GM18873 (cell line): Measurements from ENCODE around the gene KMT2E.
"Not testable (repeated sequence)": the region's sequence is repeated elsewhere in the genome, so short reads cannot be mapped to it uniquely, and the experiment has no call there.

Experiments used
- ATAC-seq: cut with Tn5 transposase; IDR thresholded peaks from one replicate; pipeline ENCODE4 v1.9.1; 2021; ENCODE audit warnings: mild to moderate bottlenecking, moderate library complexity, moderate number of reproducible peaks; ENCODE audit not compliant: unreplicated experiment, low FRiP score

KMT2E gene, protein sequence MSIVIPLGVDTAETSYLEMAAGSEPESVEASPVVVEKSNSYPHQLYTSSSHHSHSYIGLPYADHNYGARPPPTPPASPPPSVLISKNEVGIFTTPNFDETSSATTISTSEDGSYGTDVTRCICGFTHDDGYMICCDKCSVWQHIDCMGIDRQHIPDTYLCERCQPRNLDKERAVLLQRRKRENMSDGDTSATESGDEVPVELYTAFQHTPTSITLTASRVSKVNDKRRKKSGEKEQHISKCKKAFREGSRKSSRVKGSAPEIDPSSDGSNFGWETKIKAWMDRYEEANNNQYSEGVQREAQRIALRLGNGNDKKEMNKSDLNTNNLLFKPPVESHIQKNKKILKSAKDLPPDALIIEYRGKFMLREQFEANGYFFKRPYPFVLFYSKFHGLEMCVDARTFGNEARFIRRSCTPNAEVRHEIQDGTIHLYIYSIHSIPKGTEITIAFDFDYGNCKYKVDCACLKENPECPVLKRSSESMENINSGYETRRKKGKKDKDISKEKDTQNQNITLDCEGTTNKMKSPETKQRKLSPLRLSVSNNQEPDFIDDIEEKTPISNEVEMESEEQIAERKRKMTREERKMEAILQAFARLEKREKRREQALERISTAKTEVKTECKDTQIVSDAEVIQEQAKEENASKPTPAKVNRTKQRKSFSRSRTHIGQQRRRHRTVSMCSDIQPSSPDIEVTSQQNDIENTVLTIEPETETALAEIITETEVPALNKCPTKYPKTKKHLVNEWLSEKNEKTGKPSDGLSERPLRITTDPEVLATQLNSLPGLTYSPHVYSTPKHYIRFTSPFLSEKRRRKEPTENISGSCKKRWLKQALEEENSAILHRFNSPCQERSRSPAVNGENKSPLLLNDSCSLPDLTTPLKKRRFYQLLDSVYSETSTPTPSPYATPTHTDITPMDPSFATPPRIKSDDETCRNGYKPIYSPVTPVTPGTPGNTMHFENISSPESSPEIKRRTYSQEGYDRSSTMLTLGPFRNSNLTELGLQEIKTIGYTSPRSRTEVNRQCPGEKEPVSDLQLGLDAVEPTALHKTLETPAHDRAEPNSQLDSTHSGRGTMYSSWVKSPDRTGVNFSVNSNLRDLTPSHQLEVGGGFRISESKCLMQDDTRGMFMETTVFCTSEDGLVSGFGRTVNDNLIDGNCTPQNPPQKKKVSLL (N-terminal part only)

DNA sequence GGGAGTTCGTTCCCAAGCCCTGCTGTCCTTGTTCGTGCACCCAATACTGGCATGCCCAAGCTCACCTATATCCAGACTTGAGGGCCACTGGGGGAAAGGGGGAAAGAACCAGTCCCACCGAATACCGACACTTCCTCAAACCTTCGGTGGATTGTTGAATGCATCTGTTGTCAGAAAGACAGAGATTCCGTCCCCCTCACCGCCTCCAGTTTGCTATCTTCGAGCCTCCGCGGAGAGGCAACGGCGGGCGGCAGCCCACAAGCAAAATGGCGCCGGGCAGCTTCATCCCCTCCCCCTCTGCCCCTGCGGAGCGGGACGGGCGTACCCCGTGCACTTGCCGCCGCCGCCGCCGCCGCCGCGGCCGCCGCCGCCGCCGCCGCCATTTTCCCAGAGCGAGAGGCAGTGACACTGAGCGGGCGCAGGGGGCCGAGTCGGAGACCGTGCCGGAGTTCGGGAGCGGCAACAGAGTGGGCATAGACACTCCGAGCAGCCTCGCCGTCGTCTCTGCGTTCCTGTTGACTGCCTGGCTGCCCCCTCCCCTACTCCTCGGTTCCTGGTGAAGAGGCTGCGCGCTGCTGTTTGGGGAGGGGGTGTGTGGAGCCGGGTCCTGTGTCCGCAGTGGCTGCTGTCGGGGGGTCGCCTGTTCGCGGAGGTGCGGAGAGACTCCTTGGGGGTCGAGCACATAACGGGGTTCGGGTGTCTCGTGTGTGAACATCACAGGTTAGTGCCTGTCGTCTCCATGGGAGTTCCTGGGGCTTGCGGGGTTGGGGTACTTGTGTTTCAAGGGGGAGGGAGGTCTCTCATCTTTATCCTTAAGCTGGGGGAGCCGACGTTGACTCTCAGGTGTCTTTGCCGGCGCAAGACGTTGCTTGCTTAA is at the start of gene KMT2E:
Gene KMT2E, plus strand, starts transcription at position 390 of the 877 bp plus-strand sequence. CDS start 26,748 bp downstream, outside the sequence.
- ATAC-seq, result peak; percentile 20

DNA sequence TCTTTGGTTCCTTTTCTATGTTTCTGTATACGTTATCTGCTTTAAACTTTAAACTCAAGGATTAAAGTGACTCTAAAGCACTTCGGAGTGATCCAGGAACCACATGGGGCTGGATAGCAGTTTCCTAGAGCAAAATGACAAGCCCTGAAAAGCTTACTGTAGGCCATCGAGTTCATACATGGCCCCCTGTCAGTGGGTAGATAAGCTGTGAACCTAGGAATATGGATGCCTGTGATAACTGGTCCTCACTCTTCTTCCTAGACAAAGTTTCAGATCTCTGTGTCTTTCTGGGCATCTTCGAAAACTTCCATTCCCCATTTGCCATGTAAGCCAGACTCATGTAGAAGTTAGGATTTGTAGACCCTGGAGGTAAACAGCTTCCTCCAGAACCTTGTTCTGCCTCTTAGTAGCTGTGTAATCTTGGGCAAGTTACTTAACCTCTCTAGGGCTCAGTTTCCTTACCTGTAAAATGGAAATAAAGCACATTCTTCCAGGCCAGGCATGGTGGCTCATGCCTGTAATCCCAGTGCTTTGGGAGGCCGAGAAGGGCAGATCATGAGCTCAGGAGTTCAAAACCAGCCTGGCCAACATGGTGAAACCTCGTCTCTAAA is 49.3 kb upstream of the KMT2E start:
- ATAC-seq, result no peak

DNA sequence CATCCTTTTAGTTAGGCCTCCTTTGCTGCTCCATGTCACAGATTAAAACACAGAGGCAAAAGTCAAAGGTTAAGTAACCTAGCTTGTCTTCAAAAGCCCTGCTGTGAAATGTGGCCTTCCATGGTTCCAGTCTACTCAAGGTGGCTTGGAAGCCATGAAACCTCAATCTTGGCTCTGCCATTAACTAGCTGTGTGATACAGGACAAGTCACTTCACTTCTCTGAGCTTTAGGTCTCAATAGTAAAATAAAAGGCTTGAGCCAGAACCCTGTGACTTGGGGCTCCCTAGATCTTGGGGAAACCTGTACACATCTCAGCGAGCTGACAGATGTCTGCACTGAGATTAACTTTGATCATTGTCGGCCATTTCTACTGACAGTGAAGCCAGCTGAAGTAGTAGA is 48.0 kb upstream of the KMT2E start:
- no peak for ATAC-seq

DNA sequence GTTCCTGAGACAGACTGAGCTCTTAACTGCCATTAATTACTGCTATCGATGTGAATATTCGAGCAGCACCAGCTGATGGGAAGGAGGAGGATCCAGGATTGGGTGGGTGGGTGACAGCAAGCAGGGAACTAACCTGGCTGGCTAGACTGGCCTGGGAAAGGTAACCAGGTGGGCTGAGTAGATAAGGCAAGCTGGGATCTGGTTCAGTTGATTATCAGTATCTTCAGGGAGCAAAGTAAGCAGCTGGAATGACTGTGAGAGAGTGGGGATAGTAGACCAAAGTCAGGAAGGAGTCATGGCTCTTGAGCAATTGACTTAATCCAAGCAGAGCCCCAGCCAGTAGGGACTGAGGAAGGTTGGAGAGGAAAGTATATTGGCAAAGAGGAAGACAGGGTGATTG is 46.9 kb upstream of the KMT2E start:
- no peak for ATAC-seq

DNA sequence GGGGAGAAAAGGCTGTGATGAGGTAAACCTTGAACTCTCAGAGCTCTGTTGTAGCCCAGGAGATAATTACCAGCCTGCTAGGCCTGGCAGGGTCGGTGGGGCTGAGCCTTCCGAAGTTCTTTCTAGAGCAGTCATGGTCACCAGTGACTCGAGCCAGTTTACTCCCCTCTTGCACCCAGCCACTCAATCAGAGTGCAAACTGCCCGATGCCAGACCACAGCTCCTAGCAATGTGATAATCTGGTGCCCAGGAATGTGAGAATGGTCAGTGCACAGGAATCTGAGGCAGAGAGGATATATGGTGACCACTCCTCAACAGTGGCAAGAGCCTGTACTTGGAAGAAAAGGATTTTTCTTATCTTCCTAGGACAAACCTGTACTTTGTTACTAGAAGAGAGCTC is 46.4 kb upstream of the KMT2E start:
- no peak for ATAC-seq

DNA sequence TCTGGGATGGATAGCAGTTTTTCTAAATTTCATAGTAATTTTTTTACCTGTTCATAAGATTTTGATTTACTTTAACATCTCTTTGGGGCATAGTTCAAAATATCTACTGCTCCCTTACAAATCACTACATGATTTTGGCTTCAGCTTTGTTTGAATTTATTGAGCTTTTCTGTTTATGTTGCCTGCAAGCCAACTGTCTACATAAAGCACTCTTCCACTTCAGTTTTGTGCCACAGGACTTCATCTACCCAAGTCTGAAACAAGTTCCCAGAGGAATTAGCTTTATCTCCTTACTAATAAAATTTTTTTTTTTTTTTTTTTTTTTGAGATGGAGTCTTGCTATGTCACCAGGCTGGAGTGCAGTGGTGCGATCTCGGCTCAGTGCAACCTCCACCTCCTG is 45.4 kb upstream of the KMT2E start:
- no peak for ATAC-seq

DNA sequence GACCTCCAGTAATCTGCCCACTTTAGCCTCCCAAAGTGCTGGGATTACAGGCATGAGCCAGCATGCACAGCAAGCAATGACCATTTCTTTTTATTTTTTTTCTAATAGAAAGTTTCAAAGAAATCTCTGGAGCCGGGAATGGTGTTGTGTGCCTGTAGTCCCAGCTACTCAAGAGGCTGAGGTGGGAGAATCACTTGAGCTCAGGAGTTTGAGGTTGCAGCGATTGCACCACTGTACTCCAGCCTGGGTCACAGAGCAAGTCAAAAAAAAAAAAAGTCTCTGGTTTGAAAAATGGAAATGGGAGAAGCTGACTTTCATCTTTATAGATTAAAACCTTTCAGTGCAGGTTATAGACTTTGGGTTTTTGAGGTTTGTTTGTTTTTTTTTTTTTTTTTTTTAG is 44.8 kb upstream of the KMT2E start:
- no peak for ATAC-seq

DNA sequence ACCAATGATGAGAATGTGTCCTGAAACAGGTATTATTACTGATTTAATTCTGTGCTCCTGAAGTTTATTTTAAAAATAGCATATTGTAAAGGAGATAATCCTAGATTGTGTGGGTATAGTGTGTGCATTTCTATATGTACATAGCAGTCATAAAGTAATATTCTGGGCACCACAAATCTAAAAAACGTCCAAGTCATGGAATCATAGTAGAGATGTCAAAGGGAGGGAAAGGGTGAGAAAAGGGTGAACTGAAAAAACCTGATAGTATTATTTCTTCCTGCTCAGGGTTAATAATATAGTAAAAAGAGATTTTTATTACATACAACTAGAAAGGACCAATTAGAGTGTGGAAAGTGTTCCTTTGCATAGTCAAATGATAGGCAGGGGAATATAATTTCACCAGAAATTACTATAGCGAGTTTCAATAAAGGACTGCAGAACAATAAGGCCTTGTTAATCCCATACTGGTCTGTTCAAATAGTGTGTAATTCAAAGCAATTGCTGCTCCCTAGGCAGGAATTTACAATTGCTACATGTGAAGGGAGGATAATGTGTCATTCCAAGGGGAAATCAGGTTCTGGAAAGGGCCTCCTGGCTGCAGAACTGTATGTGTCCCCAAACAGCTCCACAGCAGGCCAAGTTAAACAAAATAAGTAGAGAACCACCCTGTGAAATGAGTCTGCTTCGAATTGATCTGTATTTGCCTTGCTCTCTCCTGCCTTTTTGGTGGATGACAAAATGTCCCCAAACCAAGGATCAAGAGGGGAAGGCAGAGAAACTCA is 42.5 kb upstream of the KMT2E start:
- ATAC-seq, result no peak

DNA sequence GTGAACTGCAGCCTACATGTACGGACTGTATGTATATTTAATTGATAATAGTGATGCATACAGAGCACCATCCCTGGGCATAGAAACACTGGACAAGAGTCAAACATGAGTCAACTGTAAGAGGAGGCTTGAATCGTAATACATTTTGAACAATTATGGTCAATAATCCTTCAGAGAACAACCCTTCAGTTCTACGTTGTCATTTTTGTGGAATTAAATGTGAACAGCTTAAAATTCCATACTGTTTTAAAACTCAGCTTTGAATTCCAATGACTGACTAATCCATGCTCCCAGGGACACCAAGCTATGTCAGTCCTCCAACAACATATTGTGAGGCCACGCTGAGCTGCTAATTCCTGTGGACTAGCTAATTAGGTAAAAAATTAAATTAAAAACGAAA is 41.5 kb upstream of the KMT2E start:
- ATAC-seq, result no peak

DNA sequence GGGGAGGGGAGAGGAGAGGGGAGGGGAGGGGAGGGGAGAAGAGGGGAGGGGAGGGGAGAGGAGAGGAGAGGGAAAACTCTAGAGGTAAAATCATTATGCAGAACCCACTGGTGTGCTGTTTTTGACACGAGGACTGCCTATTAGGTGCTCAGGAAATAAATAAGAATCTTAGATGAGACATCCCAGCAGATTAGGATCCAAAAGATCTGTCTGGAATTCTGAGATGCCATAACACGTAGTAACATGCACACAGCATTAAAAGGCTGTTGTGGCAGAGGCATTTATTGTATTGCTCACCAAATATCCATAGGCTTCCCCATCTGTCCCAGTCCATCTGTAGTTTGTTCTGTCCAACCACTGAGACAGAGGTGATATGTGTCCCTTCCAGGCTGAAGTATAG is 40.8 kb upstream of the KMT2E start:
- ATAC-seq, result no peak

DNA sequence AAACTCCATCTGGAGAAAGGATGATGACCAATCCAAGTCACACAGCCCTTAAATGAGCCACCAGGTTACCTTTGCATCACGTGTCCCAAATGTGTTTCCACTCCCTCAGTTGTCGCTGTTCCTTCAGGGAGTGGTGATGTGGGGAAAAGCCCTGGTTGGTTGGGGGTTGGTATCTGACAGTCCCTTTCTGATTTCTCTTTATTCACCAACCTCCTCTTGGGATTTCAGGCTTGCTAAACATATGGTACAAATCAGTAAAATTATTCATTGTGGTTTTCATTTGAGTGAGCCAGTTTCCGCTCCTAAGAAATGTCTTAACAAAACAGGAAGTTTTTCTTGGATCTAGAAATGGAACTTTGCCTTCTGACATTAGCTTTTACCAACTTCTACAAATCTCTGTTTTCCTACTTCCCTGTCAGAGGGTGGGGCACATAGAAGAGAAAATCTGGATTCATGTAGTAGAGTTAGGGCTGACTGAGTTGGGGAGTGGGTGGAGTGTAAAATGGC is 40.0 kb upstream of the KMT2E start:
- no peak for ATAC-seq

DNA sequence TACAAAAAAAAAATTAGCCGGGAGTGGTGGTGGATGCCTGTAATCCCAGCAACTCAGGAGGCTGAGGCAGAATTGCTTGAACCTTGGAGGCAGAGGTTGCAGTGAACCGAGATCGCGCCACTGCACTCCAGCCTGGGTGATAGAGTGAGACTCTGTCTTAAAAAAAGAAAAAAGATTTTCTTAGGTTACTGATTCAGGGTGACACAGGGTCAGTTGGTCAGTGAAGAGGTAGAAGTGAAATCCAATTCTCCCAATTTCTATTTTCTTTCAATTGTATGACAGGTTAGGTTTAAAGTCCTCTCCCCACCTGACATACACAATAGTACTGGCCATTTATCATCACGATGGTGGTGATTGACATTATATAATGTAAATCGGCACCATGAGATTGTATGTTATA is 38.5 kb upstream of the KMT2E start:
- ATAC-seq, result not testable (repeated sequence)

DNA sequence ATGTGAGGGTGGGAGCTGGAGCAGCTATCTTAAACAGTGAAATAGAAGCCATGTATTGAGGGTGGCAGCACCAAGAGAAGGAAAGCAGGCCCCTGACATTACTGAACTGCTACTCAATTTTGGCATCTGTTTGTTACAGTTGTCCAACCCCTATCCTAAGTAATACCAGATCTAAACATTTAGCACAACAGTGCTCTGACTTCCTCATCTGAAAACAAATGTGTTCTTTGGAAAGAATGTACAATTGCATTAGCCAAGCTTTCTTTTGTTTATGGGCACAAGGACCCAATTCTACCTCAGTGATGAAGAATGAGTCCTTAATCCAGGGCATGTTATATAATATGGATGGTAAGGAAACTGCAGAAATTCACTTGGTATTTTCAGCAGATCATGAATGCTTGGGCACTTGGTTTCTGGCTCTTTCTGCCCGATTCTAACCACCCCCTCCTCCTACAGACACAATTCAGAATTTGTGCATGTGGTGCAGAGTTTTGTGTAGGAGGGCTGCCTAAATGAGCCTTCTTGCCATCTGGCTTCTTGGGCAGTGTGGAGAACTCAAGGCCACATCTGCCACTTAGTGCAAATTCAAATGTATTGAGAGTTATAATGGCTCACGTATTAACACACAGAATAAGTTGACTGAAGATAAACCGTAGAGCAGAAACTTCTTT is 36.9 kb upstream of the KMT2E start:
- ATAC-seq, result no peak

DNA sequence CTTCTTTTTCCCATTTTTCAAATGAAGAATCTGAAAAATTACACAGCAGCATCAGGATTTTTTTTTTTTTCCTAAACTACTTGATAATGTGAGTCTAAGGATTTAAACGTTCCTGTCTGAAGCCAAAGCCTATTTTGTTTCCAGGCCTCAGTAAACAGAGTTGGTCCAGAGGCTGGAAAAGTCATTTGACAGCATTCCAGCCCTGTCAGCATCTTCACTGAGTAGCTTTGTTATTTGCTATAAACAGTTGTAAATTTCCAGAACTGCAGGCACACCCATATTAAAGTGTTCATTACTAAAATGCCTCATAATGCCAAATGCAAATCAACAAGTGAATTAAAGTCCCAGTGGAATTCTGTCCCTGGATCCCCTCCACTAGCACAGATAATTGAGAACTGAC is 35.5 kb upstream of the KMT2E start:
- ATAC-seq, result no peak

DNA sequence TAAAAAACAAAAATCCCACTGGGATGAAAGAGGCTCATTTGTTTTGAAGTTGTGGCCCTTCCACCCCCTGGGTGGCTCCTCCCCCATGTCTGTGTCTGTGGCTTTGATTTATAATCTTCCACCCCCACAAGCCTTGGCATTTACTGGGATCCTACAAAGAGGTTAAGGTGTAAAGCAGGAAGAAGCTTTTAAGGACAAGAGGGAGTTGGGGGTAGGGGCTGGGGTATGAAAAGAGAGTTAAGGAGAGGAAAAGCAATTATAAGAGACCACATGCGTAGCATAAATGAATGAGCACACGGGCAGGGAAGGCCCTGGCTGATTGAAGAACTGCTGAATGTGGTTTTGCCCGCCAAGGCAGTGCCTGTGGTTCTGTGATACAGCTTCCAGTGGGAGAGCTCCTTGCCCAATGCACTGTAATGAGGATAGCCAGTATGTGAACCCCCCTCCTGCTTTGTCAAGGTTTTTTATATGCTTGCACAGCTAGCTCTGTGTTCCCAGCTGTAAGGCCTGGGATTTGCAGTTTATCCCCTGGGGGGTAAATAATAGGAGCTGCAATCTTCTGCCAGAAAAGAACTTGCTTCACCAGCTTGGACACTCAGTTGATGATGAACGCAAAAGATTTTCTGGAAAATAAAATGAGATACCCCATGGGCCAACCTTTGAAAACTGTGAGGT is 34.7 kb upstream of the KMT2E start:
- ATAC-seq, result no peak

DNA sequence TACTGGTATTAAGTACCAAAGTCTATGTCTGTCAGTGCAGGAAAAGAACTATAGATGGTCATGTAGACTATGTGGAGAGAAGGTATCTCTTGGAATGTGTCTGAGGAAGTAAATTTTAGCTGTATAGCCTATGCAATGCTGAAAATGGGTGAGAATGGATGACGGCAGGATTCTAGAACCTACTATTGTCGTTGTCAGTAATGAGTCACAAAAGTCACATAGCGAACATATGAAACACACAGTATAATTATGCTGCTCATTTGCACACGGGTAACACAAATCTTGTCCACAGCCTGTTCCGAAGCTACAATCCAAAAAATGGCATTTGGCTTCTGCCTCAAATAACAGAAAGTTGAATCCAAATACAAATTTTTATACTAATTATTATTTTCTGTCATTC is 33.6 kb upstream of the KMT2E start:
- ATAC-seq, result no peak

DNA sequence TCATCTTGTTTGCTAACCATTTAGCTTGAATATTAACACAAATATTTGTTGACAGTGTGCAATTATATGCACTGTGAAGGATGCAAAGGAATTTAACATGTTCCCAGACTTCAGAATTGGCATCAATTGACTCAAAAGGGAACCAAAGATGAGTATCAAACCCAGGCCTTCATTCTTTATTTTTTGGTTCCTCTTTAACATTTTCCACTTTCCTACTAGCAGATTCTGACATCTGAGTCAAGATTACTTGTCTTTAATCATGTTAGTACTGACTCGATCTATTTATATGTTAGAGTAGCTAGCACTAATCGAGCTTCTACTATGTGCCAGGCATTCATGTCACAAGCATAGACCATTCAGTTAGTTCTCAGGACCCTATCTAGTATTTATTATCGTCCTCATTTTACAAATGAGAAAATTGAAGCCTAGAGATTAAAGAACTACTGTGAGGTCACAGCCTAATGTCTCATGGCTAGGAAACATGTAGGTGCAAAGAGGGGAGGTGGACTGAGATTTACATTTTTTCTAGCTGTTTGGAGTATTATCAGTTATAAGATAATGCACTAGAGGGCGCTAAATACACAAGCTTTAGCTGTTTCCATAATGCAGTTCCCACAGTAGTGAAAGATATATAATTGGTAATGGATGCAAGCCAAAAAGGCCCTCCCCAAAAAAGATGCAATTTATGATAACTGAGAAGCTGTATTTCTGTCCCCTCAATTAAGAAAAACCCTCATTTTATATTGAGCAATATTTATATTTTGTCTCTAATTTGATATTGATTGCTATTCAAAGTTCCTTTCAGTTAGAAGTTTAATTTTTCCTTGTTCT is 32.9 kb upstream of the KMT2E start:
- ATAC-seq, result no peak
